Measurements from ENCODE around the gene MPRIP.

DNA sequence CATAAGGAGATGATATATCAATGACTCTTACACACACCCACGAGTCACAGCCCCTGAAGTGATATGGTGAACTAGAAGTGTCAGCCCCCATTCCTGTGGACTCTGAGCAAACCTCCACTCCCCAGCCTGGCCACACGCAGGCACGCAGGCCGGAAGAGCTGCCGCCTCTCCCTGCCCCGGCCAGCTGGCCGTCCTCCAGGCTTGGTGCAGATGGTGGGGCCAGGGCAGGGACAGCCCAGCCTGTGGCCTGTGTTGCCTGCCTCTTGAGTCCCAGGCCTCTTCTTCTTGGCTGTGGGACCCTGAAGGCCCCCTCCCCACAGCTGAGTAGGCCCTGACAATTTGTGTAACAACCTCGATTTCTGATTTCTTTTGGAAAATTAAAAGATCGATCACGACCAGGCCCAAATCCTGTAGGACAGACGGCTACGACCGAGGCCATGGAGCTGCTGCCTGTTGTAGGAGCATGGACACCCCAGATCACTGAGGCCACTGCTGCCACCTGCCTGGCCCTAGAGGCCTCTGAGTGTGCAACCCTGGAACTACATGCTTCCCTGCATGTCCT lies 10.0 kb upstream of the MPRIP start:
- TF ChIP-seq, protein P1, sequence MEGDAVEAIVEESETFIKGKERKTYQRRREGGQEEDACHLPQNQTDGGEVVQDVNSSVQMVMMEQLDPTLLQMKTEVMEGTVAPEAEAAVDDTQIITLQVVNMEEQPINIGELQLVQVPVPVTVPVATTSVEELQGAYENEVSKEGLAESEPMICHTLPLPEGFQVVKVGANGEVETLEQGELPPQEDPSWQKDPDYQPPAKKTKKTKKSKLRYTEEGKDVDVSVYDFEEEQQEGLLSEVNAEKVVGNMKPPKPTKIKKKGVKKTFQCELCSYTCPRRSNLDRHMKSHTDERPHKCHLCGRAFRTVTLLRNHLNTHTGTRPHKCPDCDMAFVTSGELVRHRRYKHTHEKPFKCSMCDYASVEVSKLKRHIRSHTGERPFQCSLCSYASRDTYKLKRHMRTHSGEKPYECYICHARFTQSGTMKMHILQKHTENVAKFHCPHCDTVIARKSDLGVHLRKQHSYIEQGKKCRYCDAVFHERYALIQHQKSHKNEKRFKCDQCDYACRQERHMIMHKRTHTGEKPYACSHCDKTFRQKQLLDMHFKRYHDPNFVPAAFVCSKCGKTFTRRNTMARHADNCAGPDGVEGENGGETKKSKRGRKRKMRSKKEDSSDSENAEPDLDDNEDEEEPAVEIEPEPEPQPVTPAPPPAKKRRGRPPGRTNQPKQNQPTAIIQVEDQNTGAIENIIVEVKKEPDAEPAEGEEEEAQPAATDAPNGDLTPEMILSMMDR (optimal IDR thresholded peaks at IDR 0.05 in 1 of 3, IDR thresholded peaks at IDR 0.05 in 1 of 3, conservative IDR thresholded peaks at IDR 0.05 in 1 of 3; ENCODE audit: extremely low read depth in 1 of 3, insufficient read depth in 2 of 3, low read length in 3 of 3), result peak in 1 of 3 experiments; percentile 39
- no peak for TF ChIP-seq EZH2 (IDR thresholded peaks at IDR 0.05; ENCODE audit: low read length)
